Pancreas (tissue), 10 donors: Measurements from ENCODE around the gene ADGRG6. TPM values are rescaled to one million over a fixed set of nuclear protein-coding genes. Genes with fewer than 3 reads are reported as not detected.

Experiments used
- ATAC-seq, 4 donors: fragments of 200-7000 bp; cut with Tn5 transposase; one replicate each; pipeline versions ENCODE4 v1.8.0 to v1.9.1; 2020; ENCODE audit warnings: mild to moderate bottlenecking in 4 of 4, moderate library complexity in 4 of 4
- DNase-seq, 6 donors: peaks; one replicate each; pipeline ENCODE4 v3.0.0-alpha.2; 2020
- FAIRE-seq: peaks from 2 replicates; lab custom pipeline; 2012; peaks lifted over from hg19 to GRCh38; lab: Jason Lieb, UNC
- H3K27ac ChIP-seq, 4 donors: fragments of 200-600 bp; sonication (generic); 1 replicate in 3 of 4; 2 replicates in 1 of 4; pipeline versions ENCODE4 v1.5.0 to v1.8.0; 2020
- H3K27me3 ChIP-seq, 4 donors: fragments of 200-600 bp; one replicate each; pipeline ENCODE4 v1.8.0; 2021
- H3K36me3 ChIP-seq, 3 donors: fragments of 200-600 bp; sonication (generic) in 1 of 3; one replicate each; pipeline versions ENCODE4 v1.5.0 to v1.8.0; 2020 to 2021
- H3K4me1 ChIP-seq, 3 donors: fragments of 200-600 bp; one replicate each; pipeline ENCODE4 v1.8.0; 2021
- H3K4me3 ChIP-seq, 4 donors: fragments of 200-600 bp; sonication (generic) in 2 of 4; one replicate each; pipeline versions ENCODE4 v1.5.0 to v1.8.0; 2020 to 2021
- H3K9me3 ChIP-seq, 4 donors: fragments of 200-600 bp; one replicate each; pipeline ENCODE4 v1.8.0; 2021
- CTCF ChIP-seq, 4 donors: fragments of 200-600 bp; sonication (generic) in 3 of 4; IDR thresholded peaks; one replicate each; pipeline versions ENCODE4 v1.5.0 to v1.8.0; 2021; ENCODE audit warnings: antibody characterized with exemption in 4 of 4
- WGBS, 2 donors: extraction: QIAGEN DNeasy Blood & Tissue Kit; methylation state at CpG; one replicate each; pipeline ENCODE4 v1.1.7; 2013; 5-methylcytosine and 5-hydroxymethylcytosine counted together
- intact Hi-C, 3 donors: fragments of 100-400 bp; cut with DNase I; formaldehyde crosslinking; loops; one replicate each; pipeline versions ENCODE4 v1.11.1 to v1.14.2; 2022
- polyA plus RNA-seq, 2 donors: library from polyadenylated mRNA; stranded (reverse); fragments of 200-250 nt; gene quantifications; one replicate each; pipeline ENCODE4 v1.2.3, GENCODE V29; 2013
- total RNA-seq, 6 donors: library from RNA; stranded (reverse); fragmentation: NEBNext Ultra II Directional in 4 of 6; extraction: Animal tissue kit (Norgen Biotek cat#: 25700) in 4 of 6; gene quantifications; one replicate each; pipeline versions ENCODE4 v1.2.1 to v1.2.4, GENCODE V29; 2021 to 2023
- donor health status: healthy with polysubstance abuse.
- donor health status: DM: no; HTN: no; CAD: no; lungs with moderate emphysema.
- donor health status: DM: no; HTN: no; CAD: no.
- donor health status: control.
- donor health status: control.
- donor health status: Bipolar disorder and iron deficiency.
- donor health status: DM: yes; HTN: yes; CAD: no.
- donor health status: DM: no; HTN: no; CAD: no.
- donor health status: DM: no; HTN: no; CAD: no.
- donor health status: DM: yes; HTN: yes; CAD: no.

The ADGRG6 gene
- total and polyA plus RNA-seq, 8 donors: 1.6 to 10.7 (median 4.2) TPM

GRCh38 chr6:142374091-142374770, 72.4 kb downstream of the ADGRG6 start:
- peak overlapping the region in 1 of 4 donors; percentile 16 for H3K27ac ChIP-seq
- intact Hi-C loops: no loop called here
- DNase-seq (no peak), ATAC-seq (no peak), FAIRE-seq (no peak)
- 80 to 84% methylated on average over 4 of the region's 4 CpGs for WGBS, 2 donors
- H3K36me3 ChIP-seq: no peaks in the 10 kb centered on the region
- no peaks in the 10 kb centered on the region for H3K9me3 ChIP-seq
- H3K4me3 ChIP-seq: no peak overlapping the region
- H3K4me1 ChIP-seq: peaks cover 7 to 28% (median 24%) of the 10 kb centered on the region in 3 donors
- H3K27me3 ChIP-seq: no peaks in the 10 kb centered on the region
- no peak for TF ChIP-seq CTCF (IDR thresholded peaks at IDR 0.05)

- Histone ChIP-seq H3K4me1 (peaks cover 7 to 28% (median 24%) of the 10 kb centered on the region in 3 donors), H3K9me3 (no peaks in the 10 kb centered on the region), H3K27me3 (no peaks in the 10 kb centered on the region), H3K27ac (peak overlapping the region in 1 of 4 donors; percentile 16), H3K36me3 (no peaks in the 10 kb centered on the region), H3K4me3 (no peak overlapping the region)
- 22 to 25% methylated on average over 4 of the region's 4 CpGs for WGBS, 2 donors
- FAIRE-seq: no peak
- DNase-seq: no peak
- intact Hi-C loops: no loop called here
- no peak for TF ChIP-seq CTCF (IDR thresholded peaks at IDR 0.05)
- peak; percentile 72 to 85 (median 76) for ATAC-seq
Observed at GRCh38 chr6:142374965-142375733, 73.3 kb downstream of the ADGRG6 start.

- TF ChIP-seq CTCF (IDR thresholded peaks at IDR 0.05): no peak
- DNase-seq: no peak
- no peak overlapping the region for H3K27ac ChIP-seq
- 38 to 43% methylated on average over 2 of the region's 2 CpGs for whole genome bisulfite sequencing, 2 donors
- FAIRE-seq: no peak
- H3K4me1 ChIP-seq: peaks cover 7 to 28% (median 24%) of the 10 kb centered on the region in 3 donors
- no peaks in the 10 kb centered on the region for H3K36me3 ChIP-seq
- no peaks in the 10 kb centered on the region for H3K9me3 ChIP-seq
- H3K4me3 ChIP-seq: no peak overlapping the region
- ATAC-seq: no peak
- H3K27me3 ChIP-seq: no peaks in the 10 kb centered on the region
- intact Hi-C loops: no loop called here
Observed at GRCh38 chr6:142376115-142376514, 74.3 kb downstream of the ADGRG6 start.

- TF ChIP-seq CTCF (IDR thresholded peaks at IDR 0.05): no peak
- Histone ChIP-seq H3K27me3 (no peaks in the 10 kb centered on the region), H3K4me1 (peaks cover 7 to 28% (median 24%) of the 10 kb centered on the region in 3 donors), H3K9me3 (no peaks in the 10 kb centered on the region), H3K4me3 (no peak overlapping the region), H3K27ac (no peak overlapping the region), H3K36me3 (no peaks in the 10 kb centered on the region)
- ATAC-seq (peak in 3 of 4 donors; percentile 45 to 68 (median 48)), FAIRE-seq (no peak), DNase-seq (peak in 2 of 6 donors; percentile 16 to 28)
- 51 to 56% methylated on average over 7 of the region's 7 CpGs for WGBS, 2 donors
- intact Hi-C loops: no loop called here
Observed at GRCh38 chr6:142376800-142377496, 75.1 kb downstream of the ADGRG6 start.
